HG03442 (cell line): Measurements from ENCODE around the gene SRGAP1.

Source experiments
- ATAC-seq: cut with Tn5 transposase; IDR thresholded peaks from one replicate; pipeline ENCODE4 v1.9.1; 2021; ENCODE audit warnings: mild to moderate bottlenecking, moderate library complexity; ENCODE audit not compliant: unreplicated experiment

SRGAP1 gene

DNA sequence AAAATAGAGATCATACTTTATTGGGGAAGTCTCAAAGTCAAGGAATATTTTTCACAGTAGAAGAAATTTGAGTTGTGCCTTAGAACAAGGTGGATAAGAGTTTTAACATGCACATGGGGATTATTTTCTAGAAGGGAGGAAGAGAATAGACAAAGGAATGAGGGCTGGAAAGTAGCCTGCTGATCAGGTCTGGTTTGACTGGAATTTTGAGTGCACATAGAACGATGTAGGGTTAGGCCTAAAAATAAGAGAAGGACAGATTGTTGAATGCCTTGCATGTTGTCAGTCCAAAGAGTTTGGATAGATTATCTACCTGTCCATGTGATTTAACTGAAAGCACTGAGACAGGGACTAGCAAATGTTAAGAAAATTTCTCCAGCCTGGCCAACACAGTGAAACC lies 87.2 kb downstream of the SRGAP1 start:
- no peak for ATAC-seq

DNA sequence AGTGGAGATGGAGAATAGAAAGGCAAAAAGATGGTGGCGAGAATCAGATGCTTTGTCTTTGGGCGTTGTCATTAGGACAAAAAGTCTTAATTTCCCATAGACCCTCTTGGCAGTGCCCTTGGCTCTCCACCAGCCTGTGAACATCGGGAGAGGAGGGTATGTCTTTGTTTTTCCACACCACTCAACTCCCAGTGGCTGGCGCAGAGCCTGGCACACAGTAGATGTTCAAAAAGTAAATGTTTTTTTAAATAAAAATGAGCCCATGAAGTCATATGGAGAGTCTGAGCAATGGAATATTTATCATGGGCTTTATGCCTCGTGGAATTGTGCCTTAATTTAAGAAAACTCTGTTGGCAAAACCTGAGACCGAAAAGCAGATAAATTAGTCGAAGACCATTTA lies 90.4 kb downstream of the SRGAP1 start:
- no peak for ATAC-seq

DNA sequence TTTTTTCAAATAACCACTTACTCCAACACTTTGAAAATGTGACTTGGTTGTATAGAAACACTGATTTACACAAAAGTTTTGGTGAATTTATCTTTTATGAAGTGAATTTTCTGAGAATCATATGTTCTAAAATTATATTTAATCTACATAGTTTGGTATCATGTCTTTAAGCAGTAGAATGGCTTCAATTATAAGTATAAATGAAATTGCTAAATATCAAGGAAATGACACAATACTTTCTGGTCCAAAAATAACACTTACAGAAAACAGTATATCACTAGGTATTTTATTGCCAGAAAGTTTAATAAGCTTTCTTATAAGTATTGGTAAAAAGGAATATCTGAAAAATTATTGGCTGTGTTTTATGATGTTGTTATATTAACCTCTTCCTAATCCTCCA lies 90.9 kb downstream of the SRGAP1 start:
- no peak for ATAC-seq

DNA sequence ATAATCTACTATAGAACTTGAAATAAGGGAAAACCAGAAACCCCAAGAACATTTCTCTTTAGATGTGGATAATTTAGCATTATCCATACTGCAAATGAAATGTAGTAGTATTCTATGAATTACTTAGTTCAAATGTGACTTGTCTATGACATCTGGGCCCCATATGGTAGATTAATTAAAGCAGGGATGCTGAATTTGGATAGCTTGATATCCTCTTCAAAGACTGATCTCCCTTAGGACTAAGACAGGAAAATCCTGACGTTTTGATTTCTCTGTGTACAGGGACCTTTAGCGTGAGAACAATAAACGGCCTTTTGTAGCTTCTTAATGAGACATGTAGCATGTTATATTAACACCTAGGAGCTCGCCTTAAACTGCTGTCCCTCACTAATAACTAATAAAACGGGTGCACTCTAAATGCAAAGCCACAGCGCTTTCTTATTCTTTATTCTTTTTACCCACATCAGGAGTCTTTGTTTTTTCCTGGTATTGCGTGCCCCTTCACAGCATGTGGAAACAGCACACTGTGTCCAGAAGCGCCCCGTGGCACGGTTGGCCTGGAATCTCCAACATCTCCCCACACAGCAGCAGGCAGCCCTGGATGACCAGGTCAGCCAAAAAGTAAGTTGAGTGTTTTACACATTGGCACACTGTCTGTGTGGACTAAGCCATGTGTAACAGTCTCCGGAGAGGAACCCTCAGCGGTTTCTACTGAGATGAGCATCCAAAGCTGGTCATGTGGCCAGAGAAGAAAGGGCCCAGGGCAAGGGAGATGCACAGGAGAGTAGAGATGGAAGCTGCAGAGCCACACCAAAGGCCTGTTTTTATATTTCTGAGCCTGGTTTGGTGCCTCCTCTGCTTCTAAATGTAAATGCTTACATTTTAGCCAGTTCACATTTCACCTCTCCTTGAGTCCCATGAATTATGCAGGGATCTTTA lies 93.1 kb downstream of the SRGAP1 start:
- ATAC-seq: no peak

DNA sequence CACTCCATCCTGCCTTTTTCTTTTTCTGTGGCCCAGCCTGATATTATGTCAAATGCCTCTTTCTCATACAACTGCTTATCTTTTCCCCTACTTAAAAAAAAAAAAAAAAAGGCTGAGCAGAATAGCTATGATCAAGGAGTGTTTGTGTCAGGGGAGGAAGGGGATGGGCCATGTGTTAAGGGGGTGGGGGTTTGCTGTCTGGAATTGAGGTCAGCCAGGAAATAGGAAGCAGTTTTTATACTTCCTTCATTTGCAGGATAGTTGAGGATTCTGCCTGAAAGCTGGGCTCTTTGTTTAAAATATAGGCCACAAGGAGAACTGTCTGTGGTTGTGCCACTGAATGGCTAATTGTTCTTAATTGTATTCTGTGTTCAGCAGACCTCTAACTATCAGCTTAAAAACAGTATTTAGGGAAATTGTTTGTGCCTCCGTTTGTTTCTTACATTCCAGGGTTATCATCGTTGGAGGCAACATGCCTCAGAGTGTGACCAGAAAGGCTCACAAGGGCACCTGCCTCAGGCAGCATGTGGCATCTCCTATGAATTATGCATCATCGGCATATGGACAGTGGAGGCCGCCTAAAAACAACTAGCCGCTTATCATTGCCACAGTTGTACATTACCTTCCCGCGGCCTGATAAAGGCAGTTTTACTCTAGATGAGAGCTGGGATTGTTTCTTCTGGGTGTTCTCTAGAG lies 96.0 kb downstream of the SRGAP1 start:
- no peak for ATAC-seq

DNA sequence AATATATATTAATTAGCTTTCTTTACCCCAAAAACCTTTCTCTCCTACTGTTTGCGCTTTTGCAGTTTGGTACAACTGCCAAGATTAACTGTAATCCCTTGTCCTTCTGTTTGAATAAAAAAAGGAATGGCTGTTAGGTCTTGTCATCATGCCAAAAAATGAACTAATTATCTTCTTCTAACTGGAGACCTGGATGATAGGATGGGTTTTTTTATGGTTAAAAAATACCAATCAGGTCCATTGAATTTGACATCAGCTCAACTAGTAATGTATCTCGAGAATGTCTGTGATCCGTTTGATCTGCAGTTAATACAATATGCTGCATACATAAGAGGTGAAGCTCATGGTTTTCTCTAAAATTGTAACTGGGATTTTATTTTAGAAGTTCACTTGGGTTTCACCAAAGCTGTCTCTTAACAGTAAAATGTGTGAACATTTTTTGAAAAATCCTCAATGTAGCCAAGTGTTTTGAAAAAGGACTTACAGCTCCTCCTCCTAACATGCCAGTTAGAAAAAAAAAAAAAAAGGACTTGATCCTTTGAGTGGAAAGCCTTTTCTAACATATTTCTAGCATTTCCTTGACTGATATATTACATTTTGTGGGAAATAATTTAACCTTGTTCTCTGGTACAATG lies 96.8 kb downstream of the SRGAP1 start:
- no peak for ATAC-seq

DNA sequence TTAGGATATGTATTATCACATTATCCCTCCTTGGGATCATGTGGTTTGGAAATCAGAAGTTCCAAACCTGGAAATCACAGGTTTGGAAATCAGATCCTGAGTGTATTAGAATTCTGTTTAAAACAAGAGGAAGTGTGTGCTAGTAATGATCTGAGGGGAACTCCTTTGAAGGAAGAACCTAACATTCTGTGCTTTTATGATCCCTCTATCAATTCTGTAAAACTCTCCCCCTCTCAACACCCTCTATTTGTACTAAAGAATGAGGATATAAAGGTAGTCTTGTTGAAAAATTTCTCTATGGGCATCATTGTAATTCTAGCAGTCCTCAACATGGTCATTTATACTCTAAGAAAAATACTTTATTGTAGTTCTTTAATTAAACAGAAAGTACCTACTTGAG lies 97.4 kb downstream of the SRGAP1 start:
- ATAC-seq: no peak

DNA sequence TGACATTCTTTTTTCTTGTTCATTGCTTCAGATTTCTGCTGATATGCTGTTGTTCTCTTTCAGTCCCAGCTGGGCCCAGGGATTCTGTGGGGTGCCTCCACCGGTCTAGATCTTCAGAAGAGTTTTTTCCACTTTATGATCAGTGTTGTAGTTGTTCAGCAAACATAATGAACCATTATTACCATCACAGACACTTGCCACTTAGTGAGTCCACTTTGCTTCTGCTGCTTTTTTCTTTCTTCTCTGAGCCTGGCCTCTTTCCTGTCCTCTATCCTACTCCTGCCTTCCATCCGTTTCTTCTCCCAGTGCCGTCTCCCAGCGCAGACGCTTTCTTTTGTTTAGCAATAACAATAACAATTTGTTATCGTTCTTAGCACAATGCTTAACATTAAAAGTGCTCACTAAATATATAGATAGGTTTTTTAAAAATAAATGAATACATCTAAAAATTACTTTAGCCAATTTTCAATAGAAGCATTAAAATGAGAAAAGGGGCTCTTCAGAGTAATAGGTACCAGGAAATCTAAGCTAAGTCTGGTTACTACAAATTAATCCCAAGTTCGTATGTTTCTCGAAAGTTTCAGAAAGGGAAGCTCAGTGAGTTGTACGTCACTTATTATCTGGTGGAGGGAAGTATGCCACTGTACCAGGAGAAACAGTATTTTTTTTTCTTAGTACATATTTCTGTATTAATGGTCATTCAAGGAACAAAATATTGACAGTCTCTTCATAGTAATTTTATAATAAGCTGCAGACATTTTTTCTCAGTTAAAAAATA lies 98.2 kb downstream of the SRGAP1 start:
- no peak for ATAC-seq

DNA sequence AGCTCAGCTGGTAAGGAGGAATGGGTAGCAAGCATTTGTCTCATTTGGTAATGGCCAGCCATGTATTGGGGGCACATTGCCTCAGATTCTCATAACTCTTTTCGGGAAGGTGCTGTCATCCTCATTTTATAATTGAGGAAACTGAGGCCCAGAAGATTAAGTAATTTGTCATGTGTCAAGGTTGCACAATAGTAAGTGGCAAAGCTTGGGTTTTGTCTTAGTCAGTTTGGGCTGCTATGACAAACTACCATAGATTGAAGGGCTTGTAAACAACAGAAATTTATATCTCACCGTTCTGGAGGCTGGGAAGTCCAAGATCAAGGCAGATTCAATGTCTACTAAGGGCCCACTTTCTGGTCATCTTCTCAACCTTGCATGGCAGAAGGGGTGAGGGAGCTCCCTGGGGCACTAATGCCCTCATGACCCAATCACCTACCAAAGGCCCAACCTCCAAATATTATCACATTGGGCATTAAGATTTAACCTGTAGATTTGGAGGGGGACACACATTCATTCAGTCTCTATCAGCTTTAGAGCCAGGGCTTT lies 99.6 kb downstream of the SRGAP1 start:
- no peak for ATAC-seq

DNA sequence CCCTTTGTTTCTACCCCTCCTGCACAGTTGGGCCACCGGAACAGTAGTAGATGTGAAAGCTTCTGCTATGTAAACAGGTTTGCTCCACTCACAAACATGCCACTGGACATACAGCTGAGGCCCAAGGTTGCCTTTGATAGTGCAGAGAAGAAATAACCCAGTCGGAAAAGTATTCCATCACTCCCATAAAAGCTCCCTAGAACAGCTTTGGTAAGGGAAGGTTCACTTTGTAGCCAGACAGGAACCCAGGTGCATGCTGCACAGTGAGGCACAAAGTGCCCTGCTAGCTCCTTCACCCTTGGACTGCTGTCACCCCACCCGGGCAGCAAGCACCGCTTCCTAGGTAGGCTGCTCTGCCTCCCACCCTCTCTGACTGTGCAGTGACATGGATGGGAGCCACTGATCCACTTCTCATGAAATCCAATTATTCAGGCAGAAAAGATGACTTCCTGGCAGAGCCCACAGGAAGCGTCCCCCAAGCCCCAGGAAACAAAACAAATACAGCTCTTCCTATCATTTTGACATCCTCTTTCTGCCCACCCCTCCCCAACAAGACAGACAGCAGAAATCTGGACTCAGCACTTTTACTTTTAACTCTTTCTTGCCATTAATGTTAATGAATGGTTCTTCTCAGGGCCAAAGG lies 100.2 kb downstream of the SRGAP1 start:
- no peak for ATAC-seq

DNA sequence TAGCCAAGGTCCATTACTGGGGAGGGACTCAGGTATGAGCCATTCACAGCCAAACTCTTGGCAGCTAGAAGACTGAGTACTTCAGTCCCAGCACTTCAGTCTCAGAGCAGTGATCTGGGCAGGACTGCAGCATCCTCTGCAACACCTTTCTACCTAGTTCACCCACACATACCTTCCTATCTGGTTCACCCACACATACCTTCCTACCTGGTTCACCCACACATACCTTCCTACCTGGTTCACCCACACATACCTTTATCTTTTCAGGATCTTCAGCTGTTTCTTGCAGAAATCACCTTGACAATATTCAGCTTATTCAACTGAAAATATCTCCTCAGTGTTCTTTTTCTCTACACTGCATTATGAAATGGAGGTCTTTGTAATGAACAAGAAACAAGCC lies 101.3 kb downstream of the SRGAP1 start:
- ATAC-seq: no peak

DNA sequence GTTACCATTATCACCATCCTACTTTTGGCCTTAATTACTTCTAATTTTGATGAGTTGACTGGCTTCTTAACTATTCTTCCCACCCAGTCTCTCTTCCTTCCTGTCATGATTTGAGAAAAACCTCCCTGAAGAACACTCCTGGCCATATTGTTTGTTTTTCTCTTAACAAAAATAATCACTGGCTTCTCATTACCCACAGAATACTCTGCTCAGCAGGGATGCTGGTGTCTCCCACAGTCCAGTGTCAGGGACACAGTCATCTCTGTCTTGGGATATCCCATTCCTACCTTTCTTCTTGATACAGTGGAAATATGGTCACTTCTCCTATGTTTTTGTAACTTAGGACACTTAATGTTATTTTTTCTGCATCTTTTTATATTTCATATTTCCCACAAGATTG lies 103.7 kb downstream of the SRGAP1 start:
- no peak for ATAC-seq

DNA sequence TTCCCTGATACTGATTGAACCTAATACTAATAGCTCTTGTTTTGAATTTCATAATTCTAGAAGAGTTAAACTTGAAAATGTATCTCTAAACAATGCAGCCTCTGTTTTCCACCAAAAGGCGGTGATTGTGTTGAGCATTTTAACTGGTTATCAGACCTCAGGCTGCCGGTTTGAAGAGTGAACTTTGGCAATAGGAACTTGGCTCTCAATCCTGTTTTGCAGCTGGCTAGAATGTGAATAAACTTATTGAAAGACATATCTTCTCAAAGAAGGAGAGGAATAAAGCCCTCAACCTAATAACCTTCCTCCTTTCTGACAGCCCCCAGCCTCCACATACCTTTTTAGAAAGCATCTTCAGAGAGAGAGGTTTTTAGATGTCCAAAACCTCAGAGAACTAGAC lies 105.4 kb downstream of the SRGAP1 start:
- ATAC-seq: no peak

DNA sequence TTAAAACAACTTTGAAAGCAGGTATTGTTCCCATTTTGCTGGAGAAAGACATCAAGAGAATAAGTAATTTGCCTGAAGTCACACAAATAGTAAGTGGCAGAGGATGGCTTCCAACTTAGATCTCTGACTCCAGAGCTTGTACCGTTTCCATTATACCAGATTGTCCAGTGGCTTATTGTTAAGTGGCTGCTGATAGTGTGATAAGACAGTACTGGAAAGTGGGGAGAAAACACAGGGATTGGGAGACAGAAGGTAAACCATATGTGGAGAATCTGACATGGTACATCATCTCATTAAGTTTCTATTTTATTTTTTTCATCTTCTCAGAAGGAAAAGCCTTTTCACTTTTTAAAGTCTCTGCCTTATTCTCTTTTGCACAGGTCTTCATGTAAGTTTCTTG lies 108.5 kb downstream of the SRGAP1 start:
- ATAC-seq: no peak

DNA sequence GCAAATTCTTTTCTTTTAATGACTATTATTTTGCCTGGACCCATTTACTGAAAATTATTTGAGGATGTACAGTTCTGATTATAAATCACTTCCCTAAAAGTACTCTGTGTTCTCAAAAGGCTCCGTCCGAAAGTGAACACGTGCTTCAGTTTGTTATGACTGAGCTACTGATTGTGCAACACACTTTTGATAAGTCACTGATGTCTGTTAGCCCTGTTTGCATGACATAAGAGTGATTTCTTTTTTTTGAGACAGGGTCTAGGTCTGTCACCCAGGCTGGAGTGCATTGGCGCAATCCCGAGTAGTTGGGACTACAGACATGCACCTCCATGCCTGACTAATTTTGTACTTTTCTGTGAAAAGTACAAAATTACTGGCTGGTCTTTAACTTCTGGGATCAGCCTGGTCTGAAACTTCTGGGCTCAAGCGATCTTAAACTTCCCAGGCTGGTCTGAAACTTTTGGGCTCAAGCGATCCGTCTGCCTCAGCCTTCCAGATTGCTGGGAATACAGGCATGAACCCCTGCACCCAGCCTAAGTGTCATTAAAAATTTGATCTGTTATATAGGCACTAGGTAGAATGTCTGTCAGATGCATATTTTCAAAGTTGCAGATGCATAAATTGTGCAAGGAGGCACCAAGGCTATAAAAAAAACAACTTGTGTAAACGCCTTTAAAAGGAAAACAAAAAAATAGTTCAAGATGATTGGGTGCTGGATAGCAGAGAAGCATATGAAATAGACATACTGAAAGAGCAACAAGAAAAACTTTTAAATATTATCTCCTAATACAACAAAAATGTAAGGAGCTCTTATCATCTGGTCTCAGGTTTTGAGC lies 111.5 kb downstream of the SRGAP1 start:
- no peak for ATAC-seq

DNA sequence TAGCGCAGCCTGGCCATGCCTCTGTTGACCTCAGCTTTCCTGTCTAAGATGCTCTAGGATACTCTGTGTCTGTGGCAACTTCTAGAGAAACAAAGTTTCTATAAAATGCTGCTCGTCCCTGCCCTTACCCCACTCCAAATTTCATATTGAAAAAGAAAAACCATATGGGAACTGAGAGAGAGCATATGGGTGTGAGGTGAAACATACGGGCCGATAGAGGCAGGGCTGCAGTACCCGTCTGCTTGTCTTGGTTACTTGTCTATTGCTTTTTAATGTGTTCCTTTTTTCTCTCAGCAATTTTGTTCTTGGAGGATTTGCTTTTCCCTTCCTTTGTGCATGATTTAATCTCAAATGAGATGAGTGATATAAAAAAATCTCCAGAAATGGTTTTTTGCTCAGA lies 113.0 kb downstream of the SRGAP1 start:
- ATAC-seq: no peak

DNA sequence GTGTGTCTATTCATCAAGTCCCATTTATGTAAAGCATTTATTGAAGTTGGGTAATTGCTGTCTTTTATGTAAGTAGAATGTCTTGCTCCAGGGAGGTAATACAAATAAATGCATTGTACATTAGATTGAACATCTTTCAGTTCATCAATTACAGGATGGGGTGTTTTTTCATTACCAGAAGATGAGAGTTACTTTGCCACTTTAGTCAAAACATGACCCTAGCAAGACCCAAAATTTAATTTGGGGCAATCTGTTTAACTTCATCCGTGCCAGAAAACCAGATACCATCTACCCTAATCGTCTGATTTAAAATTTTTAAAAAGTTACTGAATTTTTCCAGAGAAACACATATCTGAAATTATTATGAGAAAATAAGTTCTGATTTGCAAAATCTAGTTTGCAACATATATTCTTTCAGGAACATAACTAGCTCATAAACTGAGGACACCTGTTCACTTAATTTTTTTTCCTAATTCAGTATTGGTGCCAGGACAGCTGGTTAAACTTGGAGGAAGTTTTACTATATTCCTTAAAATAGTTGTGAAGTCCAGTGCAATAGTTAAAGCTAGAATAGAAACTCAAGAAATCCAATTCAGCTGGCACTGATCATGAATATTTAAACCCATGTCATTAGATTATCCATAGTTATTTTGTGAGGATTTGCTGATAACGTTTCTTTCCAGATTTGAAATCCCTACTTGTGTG lies 114.5 kb downstream of the SRGAP1 start:
- no peak for ATAC-seq

DNA sequence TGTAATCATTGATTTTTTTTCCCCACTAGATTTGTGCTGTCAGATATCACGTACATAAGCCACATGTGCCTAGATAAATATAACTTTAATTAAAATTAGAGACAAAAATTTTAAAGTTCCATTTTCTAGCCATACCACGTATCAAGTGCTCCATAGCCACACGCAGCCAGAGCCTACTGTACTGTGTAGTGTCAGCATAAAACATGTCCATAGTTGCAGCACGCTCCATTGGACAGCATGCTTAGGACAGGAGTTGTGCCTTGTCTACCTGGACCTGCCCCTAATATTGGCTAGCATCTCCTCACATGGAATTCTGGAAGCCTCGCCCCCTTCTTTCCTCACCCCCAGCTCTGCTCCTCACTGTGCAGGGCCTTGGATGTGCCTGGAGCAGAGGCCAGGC lies 116.5 kb downstream of the SRGAP1 start:
- ATAC-seq: no peak

DNA sequence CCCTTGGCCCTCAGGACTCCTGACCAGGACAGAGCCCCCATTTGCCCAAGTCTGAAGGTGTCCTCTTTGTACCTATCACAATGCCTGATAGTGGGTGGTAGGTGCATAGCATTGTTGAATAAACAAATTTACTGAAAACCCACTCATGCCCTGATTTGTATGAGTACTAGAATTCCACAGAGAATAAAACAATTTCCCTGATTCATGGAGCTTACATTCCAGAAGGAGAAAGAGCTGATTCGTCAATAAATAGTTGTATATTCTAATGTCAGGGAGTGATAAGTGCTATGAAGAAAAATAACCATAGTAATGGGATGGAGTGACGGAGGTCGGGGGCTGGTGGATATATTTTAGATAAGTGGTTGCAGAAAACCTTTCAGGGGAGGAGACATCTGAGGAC lies 117.0 kb downstream of the SRGAP1 start:
- ATAC-seq: no peak
